HL-60 (cell line): ENCODE measurements around the gene TTN.

Experiments
- POLR2AphosphoS5 ChIP-seq: IDR thresholded peaks from 2 replicates; pipeline ENCODE4 v1.6.1; 2012; ENCODE audit warnings: low read depth
- SPI1 ChIP-seq: IDR thresholded peaks from 2 replicates; pipeline ENCODE4 v1.6.1; 2012; ENCODE audit warnings: low read depth, mild to moderate bottlenecking, borderline replicate concordance
- TF ChIP-seq, protein P1 (sequence below): IDR thresholded peaks from one replicate; pipeline ENCODE4 v1.5.1; 2011; ENCODE audit warnings: low read length, control low read depth, inconsistent platforms; ENCODE audit not compliant: insufficient read depth
- TF ChIP-seq, protein P2 (sequence below): IDR thresholded peaks from 2 replicates; pipeline ENCODE4 v1.6.1; 2012; ENCODE audit warnings: low read depth; ENCODE audit not compliant: insufficient replicate concordance

DNA sequence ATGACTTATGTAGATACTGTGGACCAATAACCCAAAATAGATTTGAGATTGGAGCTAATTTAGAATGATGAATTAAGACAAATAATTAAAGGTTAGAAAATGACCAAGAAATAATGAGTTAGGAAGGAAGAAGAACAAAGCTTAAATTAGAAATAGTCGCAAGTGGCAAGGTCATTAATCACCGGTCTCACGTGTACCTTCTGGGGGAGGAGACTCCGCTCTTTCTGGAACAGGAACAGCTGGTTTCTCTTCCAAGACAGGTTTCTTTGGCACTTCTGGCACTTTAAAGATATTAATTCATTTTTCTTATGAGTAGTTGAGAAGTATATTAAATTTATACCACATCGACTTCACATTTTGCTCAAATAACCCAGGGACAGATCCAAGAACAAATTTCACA lies 156.7 kb downstream of the TTN start:
- TF ChIP-seq, protein P1, sequence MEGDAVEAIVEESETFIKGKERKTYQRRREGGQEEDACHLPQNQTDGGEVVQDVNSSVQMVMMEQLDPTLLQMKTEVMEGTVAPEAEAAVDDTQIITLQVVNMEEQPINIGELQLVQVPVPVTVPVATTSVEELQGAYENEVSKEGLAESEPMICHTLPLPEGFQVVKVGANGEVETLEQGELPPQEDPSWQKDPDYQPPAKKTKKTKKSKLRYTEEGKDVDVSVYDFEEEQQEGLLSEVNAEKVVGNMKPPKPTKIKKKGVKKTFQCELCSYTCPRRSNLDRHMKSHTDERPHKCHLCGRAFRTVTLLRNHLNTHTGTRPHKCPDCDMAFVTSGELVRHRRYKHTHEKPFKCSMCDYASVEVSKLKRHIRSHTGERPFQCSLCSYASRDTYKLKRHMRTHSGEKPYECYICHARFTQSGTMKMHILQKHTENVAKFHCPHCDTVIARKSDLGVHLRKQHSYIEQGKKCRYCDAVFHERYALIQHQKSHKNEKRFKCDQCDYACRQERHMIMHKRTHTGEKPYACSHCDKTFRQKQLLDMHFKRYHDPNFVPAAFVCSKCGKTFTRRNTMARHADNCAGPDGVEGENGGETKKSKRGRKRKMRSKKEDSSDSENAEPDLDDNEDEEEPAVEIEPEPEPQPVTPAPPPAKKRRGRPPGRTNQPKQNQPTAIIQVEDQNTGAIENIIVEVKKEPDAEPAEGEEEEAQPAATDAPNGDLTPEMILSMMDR = no peak
- TF ChIP-seq POLR2AphosphoS5 (no peak), SPI1 (no peak)
- TF ChIP-seq, protein P2, sequence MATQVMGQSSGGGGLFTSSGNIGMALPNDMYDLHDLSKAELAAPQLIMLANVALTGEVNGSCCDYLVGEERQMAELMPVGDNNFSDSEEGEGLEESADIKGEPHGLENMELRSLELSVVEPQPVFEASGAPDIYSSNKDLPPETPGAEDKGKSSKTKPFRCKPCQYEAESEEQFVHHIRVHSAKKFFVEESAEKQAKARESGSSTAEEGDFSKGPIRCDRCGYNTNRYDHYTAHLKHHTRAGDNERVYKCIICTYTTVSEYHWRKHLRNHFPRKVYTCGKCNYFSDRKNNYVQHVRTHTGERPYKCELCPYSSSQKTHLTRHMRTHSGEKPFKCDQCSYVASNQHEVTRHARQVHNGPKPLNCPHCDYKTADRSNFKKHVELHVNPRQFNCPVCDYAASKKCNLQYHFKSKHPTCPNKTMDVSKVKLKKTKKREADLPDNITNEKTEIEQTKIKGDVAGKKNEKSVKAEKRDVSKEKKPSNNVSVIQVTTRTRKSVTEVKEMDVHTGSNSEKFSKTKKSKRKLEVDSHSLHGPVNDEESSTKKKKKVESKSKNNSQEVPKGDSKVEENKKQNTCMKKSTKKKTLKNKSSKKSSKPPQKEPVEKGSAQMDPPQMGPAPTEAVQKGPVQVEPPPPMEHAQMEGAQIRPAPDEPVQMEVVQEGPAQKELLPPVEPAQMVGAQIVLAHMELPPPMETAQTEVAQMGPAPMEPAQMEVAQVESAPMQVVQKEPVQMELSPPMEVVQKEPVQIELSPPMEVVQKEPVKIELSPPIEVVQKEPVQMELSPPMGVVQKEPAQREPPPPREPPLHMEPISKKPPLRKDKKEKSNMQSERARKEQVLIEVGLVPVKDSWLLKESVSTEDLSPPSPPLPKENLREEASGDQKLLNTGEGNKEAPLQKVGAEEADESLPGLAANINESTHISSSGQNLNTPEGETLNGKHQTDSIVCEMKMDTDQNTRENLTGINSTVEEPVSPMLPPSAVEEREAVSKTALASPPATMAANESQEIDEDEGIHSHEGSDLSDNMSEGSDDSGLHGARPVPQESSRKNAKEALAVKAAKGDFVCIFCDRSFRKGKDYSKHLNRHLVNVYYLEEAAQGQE = no peak
